GM18502 (cell line): ENCODE data around the gene SLC35A1.
"Not testable (repeated sequence)": the region's sequence is repeated elsewhere in the genome, so short reads cannot be mapped to it uniquely, and the experiment has no call there.

Source experiments
- ATAC-seq: cut with Tn5 transposase; IDR thresholded peaks from one replicate; pipeline ENCODE4 v1.9.1; 2021; ENCODE audit warnings: mild to moderate bottlenecking; ENCODE audit not compliant: unreplicated experiment, poor library complexity

Gene SLC35A1, protein sequence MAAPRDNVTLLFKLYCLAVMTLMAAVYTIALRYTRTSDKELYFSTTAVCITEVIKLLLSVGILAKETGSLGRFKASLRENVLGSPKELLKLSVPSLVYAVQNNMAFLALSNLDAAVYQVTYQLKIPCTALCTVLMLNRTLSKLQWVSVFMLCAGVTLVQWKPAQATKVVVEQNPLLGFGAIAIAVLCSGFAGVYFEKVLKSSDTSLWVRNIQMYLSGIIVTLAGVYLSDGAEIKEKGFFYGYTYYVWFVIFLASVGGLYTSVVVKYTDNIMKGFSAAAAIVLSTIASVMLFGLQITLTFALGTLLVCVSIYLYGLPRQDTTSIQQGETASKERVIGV

DNA sequence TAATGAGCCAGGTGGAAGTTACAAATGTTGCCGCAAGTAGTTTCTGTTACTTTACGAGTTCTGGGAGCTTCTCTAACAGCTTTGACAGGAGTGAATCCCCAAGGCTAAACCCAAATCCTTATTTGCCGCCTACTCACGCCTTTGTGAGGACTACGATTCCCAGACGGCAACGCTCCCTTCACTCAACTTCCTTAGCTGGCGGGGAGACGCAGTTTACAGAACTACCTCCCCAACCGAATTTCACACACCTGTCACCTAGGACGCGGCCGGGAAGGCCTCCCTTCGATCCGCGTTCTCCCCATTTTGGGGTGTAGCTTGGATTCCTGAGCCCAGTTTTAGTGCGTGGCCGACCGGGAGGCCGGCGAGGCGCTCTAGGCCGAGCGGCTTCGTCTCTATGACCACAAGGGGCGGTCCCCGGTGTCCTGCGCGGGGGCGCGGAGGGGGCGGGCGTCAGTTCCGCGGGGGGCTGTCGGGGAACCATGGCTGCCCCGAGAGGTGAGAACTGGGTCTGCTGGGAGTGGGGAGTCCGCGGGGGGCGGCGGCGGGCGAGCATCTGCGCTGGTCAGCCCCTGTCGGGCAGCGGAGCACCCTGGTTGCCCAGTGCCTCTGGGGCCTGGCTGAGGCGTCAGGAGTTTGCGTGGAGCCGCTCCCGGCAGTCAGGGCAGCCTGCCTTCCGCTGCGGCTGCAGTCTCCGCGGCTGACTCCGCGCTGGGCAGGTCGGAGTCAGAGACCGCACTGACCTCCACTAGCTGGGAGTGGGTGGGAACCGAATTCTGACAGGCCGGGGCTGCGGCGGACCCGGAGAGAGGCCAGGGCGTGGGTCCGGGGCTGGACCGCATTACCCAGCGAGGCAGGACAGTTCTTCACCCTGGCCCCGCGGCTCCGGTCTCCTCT, at the start of gene SLC35A1:
TSS of gene SLC35A1 (plus strand) at position 450 of the 894 bp plus-strand sequence. CDS start at position 480, 30 bp downstream.
- peak; percentile 95 for ATAC-seq

DNA sequence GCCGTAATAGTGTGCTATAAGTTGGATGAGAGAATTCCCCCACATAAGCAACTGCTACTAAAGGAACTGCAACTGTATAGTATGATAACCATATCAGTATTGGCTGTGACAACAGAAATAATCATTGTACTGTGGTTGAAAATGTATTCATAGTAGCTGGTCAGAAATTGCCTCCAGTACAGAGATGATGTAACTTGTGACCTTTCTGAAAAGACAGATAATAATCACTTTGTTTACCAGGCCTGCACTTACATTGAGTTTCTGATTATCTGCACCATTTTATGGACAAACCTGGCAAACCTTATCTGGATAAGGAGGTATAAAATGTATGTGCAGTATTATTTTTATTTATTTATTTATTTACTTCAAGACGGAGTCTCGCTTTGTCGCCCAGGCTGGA, 46.0 kb upstream of the SLC35A1 start:
- ATAC-seq: no peak

DNA sequence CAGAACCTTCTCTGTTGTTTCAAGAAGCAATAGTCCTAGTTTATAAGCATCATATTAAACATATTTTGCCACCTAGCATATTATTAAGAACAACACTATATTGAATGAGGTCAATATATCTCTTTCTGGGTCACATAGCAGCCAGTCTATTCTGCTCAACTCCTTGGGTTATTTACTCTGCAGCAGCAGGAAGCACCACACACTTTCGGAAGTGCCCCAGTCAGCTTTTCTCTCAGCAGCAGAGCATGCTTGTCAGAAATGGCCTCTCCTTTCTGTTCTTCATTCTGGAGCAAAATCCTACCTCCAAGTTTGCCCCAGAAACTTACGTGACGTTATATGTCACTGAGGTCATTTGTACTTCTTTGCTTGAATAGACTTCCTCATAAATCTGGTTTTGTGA, 42.3 kb upstream of the SLC35A1 start:
- ATAC-seq: no peak

DNA sequence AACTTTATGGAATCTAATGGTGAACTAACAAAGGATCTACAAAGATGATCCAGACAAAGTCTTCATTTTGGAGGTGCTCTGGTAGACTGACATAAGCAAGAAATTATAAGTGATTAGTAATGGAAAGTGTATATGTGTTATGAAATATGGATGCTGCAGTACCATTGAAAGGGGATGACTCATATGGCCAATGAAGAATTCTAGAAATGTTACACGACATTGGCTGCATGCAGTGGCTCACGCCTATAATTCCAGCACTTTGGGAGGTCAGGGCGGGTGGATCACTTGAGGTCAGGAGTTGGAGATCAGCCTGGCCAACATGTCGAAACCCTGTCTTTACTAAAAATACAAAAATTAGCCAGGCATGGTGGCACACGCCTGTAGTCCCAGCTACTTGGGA, 41.5 kb upstream of the SLC35A1 start:
- ATAC-seq: no peak

DNA sequence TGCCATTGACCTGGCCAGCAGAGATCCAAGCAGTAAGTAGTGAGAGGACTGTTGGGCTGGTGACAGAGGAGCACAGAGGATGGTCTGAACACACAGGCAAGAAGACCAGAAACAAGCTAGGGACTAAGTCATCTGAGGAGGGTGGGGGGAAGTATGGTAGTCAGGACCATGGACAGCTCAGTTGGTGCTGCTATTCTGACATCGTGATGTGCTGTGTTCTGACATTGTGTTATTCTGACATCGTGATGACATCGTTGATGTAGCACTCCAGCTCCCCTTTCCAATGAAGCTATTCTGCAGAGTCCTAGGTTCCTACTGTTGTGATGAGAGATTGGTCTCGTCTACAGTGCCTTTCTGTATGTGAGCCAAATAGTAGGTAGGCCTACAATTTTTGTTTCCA, 36.3 kb upstream of the SLC35A1 start:
- no peak for ATAC-seq

DNA sequence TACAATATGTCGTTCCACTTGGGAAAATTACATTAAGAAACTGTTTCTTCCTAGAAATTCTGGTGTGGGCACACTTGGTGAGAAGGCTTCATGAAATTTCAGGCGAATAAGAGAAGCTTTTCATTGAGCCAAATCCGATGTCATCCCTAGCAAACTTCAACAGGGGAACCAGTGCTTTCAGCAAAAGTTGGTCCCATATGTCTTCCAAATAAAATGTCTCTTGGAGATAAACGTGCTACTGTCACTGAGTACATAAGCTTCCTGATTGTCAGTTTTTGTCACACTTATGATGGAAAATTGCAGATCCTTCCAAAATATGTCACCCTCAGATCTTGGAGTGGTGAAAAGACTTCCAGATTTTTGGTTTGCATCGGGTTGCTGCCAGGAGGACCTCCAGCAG, 31.1 kb upstream of the SLC35A1 start:
- no peak for ATAC-seq

DNA sequence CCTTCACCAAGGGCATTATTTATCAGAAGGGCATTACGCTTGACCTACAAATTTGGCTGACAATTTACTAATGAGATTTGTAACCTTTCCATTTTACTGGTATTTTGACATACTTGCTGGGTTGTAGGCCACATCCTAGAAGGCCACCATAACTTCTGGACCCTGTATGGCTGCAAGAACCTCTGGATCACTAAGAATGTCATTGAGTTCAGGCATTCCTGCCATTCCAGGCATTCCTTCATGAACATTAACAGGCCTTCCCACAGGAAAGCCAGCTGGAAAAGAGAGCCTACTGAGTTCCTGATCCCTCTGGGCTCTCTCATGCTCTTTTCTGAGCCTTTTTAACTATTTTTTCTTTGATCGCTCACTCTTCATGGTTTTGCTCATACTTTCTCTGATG, 28.4 kb upstream of the SLC35A1 start:
- ATAC-seq: no peak

DNA sequence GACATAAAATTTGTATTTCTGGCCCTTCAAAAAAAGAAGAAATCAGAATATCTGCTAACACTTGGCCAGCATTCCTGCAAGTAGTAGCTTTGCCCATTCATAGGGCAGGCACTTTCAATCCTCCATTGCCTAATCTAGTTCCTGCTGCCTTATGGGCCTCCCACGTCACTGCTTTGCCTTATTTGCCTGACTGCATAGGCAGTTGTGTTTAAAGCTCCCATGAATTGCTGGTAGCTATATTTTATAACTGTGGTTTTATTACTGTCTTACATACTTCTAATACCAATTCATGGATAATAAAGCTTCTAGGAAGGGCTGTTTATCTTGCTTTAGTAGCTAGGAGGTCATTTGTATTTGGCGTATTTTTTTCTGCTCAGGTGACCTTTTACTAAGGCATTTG, 7.7 kb upstream of the SLC35A1 start:
- ATAC-seq: no peak

DNA sequence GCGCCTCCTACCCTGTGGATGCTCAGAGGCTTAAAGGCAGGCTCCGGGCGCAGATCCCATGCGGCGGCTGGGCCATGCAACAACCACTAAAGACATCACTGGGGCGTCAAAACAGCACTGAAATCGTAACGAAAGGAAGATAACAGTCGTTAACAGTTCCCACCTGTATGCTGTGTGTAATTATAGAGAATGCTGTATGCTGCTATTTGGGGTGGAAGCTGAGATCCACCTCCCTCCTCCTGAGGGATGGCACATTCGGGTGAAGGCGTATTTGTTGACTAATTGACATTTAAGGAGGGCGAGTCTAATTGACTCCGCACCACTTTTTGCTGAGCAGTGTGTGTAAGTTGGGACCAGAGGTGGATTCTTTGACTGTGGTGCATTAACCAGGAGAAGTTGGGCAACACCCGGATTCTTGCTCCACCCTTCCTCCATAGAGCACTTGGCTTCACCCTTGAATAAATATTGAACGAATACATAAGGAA, 687 bp downstream of the SLC35A1 start:
- peak; percentile 81 for ATAC-seq

DNA sequence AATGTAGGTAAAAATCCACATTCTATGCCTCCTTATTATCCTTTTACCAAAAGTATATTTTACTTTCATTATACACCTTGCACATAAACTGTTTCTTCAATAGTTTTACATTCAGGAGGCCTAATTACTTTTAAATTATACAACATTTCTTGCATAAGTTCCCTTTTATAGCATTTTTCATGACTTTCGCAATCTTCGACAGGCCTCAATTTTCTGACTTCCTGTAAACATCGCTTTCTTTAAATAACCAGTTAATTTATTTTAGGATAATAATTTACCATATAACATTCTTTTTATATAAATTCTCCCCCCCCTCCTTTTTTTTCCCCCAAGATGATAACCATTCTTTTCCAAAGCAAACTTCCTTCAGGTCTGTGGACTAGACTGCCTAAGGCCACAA, 9.2 kb downstream of the SLC35A1 start:
- ATAC-seq: no peak

DNA sequence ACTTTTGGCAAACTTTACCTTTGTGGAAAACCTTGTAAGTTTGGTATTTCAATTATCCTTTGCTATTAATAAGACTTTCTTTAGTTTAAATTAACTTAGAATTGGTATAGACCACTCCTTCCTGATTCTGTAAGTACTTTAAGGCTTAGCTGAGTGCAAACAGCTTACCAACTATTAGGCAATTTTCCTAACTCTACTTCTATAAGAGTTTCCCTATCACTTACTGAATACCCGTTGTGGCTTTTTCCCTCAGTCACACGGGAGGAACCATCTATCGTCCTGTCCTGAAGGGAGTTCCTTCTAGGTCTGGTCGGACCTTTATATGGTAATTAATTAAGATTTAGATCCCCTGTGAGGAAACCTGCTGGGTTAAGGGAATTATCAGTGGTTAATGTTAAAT, 9.6 kb downstream of the SLC35A1 start:
- no peak for ATAC-seq

DNA sequence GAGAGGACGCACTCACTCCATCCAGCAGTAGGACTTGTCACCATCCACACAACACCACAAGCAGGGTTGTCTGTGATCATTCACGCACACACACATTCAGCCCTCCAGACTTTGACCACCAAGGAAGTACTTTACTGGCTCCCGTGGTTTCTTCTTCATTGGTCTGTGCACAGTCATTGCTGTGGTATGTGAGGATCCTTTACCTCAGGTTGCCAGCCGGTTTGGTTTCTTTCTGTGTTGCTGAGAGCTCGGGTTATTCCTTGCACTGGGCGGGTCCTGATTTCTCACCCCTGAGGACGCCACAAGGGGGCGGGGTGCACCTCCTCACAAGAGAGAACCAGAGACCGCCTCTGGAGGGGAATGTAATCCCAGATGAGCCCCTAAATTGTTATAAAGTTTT, 11.2 kb downstream of the SLC35A1 start:
- no peak for ATAC-seq

DNA sequence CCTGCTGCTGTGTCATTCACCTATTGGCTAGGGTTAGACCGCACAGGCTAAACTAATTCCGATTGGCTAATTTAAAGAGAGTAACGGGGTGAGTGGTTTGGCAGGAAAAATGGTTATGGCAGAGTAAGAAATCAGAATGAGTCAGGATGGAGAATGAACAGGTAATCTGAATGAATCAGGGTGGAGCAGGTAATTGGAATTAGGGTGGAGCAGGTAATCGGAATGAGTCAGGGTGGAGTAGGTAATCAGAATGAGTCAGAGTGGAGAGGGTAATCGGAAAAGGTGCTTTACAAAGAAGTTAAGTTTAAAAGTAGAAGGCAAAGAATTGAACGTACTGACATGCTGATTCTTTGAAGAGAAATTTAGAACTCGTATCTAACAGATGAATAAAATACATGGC, 11.7 kb downstream of the SLC35A1 start:
- no peak for ATAC-seq

DNA sequence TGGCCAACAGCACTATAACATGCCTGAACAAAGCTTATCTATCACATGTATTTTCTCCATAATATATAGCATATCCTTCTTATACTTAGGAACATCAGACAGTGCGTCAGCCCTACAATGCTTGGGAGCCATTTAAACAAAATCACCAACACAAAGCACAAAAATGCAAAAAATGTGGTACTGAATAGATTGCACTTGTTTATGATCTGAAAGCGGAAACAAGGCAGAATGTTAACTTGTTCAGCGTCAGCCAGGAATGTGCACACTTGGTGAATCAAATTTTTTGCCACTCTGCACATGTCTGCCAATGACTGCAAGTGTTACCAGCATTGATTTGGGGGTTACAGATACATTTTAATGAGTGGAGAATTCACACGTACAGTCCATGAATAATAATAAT, 14.8 kb downstream of the SLC35A1 start:
- ATAC-seq: no peak

DNA sequence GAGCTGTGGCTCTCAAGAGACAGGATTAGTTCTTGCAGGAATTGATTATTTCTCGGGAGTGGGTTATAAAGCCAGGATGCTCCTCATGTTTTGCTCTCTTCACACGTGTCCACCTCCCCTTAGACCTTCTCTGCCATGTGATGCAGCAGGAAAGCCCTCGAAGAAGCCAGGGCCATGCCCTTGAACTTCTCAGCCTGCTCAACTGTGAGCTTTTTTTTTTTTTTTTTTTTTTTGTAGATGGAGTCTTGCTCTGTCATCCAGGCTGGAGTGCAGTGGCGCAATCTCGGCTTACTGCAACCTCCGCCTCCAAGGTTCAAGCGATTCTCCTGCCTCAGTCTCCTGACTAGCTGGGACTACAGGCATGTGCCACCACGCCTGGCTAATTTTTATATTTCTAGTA, 16.6 kb downstream of the SLC35A1 start:
- not testable (repeated sequence) for ATAC-seq

DNA sequence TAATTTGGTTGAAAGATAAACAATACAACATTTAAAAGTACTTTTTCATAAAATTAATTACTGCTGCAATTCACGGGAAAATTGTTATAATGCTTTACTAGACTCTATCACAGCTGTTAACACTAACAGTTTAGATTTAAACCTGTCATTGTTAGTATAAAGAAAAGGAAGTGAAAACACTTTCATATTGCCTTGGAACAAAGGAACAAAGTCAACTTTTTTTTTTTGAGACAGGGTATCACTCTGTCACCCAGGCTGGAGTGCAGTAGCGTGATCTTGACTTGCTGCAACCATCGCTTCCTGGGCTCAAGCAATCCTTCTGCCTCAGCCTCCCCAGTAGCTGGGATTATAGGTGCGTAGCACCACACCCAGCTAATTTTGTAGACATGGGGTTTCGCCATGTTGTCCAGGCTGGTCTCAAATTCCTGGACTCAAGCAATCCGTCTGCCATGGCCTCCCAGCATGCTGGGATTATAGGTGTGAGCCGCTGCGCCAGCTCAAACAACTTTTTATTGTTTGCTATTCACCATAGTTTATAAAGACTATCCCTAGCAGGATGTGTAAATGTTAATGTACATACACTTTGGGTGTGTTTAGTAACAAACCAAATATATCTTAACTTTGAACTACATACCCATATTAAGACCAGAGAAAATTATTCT, 22.1 kb downstream of the SLC35A1 start:
- peak; percentile 91 for ATAC-seq

DNA sequence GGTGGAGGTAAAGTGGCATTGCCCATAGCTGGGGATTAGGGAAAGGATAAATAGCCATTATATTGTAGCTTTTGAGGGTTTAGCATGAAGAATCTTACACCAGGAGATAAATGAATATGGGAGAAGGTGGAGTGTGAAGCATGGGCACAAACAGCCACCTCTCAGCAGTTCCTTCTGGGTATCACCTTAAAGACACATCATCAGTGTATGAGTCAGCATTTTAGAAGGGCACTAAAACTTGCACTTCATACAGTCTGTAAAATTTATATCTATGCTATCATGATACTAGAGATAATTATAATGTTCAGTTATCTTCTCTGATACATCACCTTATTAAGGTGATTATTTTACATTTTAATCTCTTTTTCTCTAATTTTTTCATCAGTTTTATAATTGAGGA, 25.3 kb downstream of the SLC35A1 start:
- ATAC-seq: no peak

DNA sequence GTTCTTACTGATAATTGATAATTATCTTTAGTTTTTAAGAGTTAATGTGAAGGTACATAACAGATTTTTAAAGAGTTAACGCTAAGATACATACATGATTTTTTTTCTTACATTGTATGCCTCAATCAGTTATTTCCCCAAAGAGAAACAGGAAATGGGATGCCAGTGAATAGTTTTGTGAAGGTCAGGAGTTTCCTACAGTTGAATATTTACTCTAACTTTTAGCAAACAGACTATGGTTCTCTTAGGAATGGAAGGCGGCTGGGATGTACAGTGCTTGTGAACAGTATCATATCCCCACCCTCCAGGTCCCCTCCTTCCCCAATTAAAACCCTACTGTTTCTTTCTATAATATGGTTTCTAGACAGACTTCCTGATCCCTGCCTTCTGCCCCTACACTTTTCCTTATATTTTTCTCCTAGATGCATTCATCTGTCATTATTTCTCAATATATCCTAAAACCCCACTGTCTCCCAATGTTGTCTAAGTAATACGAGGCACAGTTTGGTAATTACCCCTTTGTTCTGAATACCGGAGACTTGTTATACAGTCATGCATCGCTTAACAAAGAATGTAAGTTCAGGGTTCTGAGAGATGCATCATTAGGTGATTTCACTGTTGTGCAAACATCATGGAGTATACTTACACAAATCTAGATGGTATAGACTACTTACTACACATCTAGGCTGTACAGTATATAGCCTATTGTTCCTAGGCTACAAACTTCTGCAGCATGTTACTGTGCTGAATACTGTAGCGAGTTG, 29.2 kb downstream of the SLC35A1 start:
- ATAC-seq: no peak

DNA sequence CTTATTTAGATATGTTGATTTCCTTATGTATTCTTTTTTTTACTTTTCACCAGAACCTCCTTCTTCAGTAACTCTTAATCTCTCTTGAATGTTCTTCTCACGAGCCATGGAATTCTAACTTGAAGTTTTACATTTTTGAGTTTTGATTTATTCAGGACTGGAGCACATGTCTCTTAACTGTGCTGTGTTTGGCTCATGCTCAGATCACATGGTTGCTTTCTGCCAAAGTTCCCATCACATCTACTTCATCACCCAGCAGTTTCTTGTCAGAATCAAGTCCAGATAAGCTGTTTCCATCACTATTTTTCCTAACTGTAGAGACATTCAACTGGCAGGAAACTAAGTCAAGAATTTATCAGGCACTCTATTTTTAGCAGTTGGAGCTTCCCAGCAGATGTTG, 31.7 kb downstream of the SLC35A1 start:
- ATAC-seq: no peak

DNA sequence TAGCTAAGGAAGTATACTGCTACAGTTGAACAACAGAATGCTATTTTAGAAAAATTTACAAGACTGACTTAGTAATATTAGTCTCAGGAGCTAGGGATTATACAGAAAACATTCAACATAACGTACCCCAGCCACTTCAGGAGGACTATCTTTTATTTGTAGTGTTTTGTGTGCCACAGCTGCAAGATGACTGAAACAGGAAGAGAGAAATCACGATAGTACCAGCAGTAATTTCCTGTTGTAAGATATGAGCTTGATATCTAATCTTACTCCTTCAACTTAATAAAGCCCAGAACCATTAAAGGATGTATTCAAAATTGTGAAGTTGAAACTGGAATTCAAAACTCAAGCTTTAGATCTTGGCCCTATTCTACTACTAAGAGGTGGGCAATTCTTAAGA, 42.1 kb downstream of the SLC35A1 start:
- ATAC-seq: no peak
